GM04503 (cell line): Measurements from ENCODE around the gene BTBD9.

Experiments used
- DNase-seq: peaks from one replicate; pipeline ENCODE4 v3.0.0-alpha.2; 2012; ENCODE audit warnings: low read depth

The BTBD9 gene

DNA sequence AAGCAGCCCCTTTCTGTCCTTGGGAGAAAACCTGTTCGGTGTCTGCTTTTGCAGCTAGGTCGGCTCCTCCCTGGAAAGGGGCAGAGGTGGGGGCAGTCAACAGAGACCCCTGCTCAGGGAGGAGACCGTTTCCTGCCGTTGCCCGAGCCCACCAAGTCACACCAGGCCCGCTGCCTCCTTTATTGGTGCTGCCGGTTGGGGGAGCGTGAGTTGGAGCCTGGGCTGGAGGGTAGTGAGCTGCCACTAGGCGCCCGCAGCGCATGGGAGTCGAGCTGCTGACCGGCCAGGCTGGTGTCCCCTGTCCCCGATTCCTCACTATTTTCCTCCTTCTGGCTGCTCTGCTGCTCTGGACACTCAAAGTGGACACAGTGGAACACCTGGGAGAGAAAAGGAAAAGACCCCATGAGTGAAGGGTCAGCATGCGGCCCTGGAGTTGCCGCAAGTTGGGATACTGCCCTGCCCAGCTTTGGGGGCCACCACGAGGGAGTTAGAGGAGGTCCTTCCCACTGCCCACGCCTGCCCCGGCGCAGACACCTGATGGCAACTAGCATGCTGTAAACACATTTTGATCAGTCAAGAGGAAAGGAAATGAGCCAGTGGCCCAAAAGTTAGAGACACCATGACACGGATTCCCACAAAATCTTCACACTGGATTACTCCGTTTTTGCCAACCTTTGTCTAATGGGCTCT lies 464.8 kb downstream of the BTBD9 start:
- DNase-seq, result no peak

DNA sequence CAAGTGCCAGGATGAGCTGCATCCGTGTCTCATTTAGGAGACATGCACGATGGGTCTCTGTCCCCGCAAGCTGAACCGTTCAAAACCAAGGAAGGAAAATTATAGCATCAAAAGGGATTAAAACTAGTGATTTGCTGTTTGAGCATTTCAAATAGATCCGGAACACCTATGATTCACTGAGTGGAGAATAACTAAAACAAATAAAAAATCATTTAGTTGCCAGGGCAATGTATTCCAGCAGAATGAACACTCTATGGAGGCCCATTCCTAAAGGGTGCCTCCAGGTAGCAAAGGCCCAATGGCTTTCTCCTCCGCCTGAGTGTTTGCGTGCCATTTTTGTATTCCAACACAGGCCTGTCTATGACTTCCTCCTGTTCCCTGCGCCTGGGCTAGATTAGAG lies 465.4 kb downstream of the BTBD9 start:
- no peak for DNase-seq

DNA sequence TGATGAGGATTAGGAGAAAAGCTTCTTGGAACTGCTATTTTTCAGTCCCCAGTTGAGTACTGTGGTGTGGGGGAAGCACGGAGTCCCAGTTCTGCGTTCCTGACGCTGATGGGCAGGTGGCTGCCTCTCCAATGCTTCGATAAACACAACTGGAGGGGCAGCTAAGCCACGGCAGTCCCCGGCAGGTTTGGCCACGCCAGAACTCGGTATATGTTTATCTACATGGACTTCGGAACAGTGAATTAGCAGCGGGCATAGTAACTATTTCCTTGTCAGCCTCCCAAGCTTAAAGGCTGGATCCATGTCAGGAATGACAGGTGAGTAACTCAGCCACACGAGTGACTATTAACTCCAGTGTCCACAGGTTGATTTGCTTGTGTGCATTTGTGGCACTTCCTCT lies 465.8 kb downstream of the BTBD9 start:
- DNase-seq, result no peak

DNA sequence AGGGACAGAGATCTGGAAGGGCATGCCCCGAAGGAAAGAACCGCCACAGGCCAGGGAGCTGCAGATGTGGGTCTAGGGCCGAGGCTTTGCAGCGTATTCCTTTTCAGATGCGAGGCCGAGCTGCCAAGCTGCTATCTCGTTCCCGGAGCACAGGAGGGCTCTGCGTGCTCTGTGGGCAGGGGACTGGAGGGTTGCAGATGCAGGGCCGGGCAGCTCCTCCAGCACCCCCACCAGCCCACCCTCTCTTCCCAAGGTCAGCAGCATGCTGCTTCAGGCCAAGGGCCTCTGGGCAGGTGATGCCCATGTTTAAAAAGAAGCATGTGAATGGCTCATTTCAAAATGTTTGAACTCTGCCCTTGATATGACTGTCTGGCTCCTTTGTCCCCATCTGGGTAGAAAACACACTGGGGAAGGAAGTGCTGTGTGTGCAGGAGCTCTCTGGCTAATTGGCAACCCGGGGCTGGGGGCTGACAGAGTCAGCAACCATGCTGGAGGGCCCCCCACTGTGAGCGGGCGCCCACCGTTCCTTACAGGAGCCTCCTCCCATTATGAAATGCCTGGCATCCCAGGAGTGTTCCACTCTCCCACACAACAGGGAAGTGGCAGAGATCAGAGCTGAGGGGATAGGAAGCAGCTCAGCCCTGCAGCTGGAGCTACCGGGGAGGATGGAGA lies 466.9 kb downstream of the BTBD9 start:
- no peak for DNase-seq

DNA sequence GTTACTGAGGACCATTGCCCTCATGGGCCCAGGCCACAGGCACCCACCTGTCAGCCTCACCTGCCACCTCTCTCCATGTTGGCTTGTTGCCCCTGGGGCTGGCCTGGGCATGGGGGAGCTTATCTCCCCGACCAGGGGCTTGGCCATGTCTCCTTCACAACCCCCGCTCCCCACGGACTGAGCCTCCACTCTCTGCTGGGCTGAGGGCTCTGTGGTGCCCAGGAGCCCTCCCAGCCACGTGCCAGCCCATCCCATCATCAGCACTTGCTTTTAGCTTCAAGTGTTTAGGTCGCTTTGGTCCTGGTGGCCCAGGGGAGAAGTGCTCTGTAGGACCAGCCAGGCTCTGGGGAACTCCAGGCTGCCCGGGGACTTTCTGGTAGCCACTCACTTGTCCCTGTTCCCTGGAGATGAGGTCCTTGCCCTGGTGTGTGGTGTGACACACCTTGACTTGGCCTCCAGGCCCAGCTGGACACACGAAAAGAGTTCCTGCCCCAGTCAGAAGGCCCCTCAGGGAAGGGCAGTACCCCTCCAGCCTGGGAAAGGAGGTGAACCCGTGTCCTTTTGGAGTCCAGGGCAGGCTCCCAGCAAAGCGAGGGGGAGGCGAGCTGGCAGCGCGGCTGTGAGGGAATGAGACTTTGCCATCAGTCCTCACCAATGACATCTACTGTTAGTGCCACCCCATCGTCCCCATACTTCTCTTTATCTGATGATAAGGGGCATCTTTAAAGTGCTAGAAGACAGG lies 467.6 kb downstream of the BTBD9 start:
- DNase-seq, result no peak

DNA sequence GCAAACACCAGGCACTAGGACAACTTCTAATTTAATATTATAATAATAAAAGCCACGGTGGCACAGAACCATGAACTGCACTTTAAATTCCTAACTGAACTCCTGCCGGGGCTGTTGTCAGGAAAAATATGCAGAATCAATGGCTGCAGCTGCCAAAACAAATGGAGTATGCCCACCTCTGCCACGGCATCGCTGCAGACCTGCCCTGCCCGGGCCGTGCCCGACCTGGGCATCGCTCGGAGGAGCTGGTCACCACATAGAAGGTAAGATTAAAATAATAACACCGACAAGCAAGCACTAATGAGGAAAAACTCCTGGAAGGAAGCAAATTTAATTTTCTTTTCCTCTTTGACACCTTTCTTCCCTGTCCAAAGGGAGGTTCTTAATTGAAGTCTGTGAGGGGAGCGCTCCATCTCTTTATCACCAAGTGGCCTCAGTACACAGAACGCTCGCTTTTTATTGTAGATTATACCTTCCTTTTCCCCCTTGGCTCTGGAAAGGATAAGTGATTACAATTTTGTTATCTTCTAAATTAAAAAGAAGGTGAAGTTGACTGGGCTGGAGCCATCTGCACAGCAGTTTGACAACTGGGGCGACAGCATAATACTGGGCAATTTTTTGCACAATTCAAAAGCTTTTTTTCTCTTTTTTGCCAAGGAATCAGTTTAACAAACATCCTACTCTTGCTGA lies 468.9 kb downstream of the BTBD9 start:
- DNase-seq, result no peak

DNA sequence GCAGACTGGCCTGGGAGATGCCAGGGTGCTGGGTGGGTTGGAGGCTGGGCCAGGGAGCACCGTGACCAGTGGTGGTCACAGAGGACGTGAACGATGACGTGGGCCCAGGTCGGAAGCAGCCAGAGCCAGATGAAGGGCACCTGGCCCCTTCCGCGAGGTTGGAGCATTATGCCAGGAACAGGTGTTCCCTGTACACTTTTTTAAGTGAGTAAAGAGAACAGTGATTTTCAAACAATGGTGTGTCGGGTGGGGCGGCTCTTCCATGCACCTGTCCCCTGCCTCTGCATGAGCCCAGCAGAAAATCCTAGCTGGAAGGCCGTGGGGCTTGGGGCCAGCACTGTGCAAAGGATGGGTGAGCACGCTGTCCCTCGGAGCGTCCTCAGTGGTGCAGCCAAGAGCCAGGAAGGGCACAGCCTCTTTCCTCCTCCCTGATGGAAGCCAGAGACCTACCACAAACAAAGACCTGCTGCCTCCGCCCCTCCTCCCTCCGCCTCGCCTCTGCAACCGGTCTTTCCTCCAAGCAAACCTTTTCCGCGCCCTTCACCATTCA lies 469.7 kb downstream of the BTBD9 start:
- DNase-seq, result no peak

DNA sequence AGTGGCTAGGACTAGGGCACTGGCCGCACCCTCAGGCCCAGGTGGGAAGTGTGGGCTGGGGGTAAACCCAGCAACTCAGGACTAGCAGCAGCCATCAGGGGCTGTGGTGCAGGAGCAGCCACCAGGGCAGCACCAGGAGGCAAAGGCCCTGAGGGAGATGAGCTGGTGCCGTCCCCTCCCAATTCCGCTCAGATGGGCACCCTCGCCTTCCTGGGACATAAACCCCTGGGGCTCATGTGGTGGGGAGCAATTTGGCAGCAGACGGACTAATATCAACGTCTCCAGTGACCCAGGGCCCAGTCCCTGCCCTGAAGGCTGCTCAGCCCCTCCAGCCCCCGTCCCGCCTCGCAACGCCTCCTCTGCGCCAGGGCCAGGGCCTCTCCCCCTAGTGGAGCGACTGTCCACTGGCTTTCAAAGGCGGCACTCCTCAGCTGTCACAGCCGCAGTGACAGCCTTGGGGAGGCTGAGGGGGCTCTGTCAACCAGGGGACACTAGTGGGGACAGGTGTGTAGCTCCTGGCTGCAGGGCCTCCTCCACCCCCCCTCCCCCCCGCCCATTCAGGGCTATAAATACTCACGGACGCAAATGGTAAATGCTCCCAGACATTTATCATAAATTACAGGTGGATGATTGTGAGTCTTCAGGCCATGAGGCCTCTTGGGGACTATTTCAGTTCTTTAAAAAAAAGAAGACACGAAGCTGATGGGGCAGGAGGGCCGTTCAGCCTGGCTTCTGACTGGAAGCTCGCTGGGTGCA lies 470.3 kb downstream of the BTBD9 start:
- no peak for DNase-seq

DNA sequence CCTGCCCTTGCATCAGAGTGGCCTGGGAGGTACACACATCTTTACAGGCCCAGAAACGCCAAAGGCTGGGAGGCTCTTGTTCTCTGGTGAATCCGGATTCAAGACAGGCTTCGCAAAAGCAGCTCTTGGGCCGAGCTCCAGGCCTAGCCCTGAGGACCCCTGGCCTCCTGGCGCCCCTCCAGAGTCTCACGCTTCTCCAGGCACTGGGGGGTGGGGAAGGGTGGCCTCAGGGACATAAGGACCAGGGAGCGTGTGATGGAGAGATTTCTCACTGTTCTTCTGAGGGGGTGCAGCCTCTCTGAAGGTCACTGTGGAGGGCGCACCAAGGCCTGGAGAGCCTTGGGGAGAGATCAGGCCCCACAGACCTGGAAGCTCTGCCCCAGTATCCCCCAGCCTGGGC lies 471.0 kb downstream of the BTBD9 start:
- no peak for DNase-seq

DNA sequence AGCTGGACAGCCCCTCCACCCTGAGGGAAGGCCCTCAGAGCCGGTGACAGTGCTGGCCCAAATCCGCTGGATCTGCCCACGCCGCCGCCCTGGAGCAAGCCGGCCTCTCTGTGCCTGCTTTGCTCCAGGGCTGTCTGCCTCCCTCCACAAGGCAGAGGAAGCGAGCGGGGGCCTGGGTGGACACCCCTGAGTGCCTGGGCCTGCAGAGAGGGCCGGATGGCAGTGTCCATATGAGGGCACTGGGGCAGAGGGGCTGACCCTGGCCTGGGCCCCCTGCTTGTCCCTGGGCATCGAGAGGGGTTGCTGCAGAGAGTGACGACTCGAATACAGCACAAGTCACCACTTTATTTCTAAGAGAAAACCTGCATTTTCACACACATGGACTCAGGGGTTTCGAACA lies 471.6 kb downstream of the BTBD9 start:
- no peak for DNase-seq

DNA sequence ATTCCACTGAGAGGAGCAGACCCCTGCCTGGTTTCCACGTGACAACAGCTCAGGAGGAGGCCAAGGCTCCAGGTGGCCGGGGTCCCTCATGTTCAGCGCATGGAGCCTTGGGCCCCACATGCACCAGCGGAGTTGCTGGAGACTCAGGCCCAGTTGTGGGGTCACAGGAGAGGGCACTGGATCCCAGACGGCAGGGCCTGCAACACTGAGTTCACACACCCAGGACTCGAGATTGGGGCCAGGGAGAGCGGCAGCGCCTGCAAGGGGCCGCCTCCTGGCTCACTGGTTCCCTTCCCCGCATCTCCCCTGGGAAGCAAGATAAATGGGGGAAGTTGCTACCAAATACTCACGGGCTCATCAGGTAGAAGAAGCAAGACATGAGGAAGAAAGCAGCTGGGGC lies 472.1 kb downstream of the BTBD9 start:
- no peak for DNase-seq

DNA sequence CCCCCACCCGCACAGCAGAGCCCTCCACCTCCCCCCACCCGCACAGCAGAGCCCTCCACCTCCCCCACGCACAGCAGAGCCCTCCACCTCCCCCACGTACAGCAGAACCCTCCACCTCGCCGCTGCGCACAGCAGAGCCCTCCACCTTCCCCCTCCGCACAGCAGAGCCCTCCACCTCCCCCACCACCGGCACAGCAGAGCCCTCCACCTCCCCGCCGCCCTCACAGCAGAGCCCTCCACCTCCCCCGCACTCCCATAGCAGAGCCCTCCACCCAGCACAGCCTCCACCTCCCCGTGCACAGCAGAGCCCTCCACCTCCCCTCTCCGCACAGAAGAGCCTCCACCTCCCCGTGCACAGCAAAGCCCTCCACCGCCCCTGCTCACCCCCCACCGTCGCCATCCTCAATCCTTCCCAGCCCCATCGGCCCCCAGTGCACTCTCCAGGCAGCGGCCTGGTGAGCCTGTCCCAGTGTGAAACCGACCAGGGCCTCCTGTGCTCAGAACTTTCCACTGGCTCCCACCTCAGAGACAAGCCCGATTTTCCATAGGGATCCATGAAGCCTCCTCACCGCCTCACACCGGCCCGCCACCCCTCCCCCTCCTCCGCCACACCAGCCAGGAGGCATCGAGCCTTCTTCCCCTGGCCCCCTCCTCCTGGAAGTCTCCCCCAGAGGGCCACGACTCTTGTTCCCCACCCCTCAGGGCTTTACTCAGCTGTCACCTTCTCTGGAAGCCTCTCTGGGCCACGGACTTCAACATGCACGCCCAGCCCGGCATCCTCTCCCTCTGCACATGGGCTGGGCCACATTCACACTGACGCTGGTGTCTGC lies 473.1 kb downstream of the BTBD9 start:
- no peak for DNase-seq

DNA sequence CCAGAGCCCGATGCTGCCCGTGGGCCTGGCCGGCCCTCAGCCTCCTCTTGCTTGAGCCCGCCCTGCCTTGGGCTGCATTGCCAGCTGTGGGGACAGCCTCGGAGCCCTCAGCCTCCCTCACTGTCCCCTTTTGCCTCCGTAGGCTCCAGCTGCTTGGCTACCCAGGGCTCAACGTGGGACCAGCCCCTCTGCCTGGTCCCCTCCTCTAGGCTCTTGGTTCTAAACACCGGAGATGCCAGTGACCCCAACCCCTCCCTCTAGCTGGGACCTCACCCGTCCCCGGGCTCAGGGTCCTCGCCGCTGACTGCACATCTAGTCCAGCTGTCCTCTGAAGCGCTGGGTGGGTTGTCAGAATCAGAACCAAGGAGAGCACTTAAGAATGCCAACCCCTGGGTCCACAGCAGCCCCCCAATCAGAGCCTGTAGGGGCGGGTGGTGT lies 475.0 kb downstream of the BTBD9 start:
- DNase-seq, result no peak

DNA sequence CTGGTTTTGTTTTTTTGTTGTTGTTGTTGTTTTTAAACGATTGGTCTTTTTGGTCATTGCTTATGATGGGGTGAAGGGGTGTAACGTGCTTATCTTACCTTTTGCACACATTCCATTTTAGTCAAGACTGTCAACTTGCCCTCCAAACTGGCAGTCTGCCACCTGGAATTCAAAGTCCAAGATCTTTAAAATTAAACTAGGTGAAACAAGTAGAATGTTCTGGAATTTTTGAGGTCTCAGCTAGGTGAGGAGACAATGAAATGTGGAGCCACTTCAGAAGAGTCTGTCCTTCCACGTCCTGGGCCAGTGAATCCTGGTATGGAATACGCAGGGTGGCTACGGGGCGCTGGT lies 475.6 kb downstream of the BTBD9 start:
- no peak for DNase-seq

DNA sequence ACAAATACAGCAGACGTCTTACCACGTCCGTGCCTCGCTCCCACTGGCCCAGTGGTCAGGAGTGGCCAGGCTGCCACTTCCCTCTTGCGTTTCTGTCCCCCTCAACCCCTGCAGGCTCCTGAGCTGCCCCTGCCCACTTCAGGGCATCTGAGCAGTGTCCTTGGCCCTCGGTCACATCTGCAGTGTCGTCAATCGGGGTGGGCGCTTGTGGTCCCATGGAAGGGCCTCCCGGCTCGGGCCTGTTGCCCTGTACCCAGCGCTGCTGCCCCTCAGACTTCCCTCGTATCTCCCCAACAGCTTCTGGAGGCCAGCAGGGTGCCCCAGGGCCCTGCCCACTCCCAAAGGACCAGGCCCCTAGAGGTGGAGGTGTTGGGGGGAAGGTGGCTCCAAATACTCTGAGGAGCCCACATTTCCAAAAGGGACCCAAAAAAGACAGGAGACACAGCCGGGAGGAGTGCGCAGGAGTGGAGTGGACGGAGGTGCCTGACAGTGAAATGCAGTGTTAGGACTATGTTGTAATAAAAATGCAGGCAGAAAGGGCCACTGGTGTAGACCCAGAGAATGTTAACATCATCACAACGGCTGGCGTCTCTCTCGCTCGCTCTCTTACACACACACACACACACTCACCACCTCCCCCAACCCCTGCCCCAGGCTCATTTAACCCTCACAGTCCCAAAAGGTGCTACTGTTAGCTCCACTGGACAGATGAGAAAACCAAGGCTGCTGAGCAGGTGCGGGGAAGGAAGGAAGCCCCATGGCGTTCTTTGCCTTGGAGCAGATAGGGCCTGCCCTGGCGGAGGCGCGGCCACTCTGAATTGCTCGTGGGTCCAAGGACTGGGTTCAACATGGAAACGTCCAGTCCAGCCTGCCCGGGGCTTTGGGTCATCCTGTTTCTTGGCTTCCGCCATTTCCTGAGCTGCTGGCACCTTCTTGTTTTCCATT lies 476.3 kb downstream of the BTBD9 start:
- no peak for DNase-seq

DNA sequence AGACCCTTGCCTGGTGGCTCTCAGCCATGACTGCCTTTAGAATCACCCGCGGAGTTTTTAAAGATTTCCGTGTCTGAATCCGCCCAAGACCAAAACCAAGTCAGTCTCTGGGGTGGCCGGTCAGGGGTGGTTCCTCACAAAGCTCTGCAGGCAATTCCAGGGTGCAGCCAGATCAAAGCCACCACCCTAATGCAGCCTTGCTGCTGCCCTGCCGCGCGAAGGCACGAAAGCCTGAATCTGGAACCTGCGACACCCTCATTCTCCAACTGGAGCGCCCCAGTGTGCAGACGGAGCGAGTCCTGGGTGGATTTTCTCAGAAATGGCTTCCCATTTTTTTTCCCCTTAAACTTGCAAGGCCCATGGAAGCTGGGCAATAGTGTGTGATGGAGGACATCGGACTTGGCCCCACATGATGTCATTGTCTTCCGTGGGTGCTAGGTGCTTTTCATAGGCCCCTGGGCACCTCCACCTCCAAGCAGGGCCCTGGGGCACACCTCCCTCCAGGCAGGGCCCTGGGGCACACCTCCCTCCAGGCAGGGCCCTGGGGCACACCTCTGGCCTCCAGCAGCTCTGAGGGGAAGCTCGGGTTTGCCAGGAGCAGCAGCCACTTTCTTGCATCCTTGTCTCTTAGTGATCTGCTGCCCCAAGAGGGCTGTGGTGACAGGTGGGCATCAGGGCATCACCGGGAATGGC lies 477.1 kb downstream of the BTBD9 start:
- DNase-seq, result no peak

DNA sequence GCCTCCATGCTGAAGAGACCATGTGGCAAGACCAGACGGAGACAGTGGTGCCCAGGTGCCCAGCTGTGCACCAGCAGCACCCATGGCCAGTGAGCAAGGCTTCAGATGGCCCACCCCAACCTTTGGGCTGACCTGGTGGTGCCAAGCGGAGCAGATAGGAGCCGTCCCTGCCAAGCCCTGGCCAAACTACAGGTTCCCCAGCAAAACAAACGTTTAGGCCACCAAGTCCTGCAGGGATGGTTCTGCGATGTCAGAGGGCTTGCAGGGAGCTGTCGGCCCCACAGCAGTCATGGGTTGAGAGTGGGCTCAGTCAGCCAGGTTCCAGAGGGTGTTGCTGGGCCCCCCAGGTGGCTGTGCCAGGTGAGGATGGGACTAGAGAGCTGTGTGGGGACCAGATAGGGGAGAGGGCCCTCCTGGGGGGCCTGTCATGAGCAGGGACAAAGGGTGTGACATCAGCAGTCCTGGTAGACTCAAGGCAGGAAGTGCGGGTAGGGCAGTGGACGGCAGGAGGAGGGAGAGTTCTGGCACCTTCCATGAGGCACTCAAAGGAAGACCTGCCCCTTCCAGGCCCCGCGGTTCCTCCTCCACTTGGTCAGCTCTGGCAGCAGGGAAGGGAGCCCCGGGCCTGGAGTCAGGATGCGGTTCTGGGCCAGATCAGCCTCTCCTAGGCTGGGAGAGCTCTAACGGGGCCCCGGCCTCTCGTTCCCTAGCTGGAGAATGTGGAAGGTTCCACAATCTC lies 477.8 kb downstream of the BTBD9 start:
- DNase-seq, result no peak

DNA sequence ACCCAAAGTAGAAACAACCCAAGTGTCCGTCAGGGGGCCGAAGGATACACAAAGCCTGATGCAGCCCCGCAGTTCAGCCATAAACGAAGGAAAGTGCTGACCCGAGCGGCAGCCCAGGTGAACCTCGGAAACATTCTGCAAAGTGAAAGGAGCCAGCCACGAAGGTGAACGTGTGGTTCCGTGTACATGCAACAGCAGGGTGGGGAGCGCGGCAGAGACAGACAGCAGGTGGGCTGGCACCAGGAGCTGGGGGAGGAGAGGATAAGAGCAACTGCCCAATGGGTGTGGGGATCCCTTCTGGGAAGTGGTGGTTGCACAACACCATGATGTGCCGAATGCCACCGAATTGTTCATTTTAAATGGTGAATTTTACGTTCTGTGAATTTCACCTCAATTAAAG lies 478.4 kb downstream of the BTBD9 start:
- DNase-seq, result no peak
